HTR-8/SVneo (cell line): ENCODE results near the gene DHRS1.
A peak's percentile ranks its signal among the peaks of the same experiment; 100 is the strongest.

Experiments used
- DNase-seq: peaks from one replicate; pipeline ENCODE4 v3.0.0; 2011; ENCODE audit warnings: low spot score, mixed read lengths; ENCODE audit not compliant: insufficient read length
- FAIRE-seq: peaks from 2 replicates; lab custom pipeline; 2011; peaks lifted over from hg19 to GRCh38; lab: Jason Lieb, UNC

DHRS1 gene

DNA sequence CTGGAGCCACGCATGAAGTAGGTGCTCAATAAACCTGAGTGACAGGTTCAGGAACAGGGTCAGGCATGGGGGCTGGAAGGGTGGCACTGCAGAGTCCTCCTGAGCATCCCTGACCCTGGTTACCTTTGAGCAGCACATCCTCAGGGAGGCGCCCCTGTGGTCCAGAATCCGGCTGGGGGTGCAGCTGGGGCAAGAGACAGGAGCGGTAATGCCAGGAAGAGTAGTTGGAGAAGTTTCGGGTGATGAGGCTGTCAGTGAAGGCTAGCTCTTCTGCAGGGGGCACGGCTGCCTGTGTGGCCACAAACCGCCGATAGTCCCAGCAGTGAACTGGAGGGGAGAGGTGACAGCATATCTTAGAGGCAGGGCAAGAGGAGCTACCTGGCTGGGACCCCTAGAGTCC, 30.2 kb downstream of the DHRS1 start:
- FAIRE-seq, result no peak

DNA sequence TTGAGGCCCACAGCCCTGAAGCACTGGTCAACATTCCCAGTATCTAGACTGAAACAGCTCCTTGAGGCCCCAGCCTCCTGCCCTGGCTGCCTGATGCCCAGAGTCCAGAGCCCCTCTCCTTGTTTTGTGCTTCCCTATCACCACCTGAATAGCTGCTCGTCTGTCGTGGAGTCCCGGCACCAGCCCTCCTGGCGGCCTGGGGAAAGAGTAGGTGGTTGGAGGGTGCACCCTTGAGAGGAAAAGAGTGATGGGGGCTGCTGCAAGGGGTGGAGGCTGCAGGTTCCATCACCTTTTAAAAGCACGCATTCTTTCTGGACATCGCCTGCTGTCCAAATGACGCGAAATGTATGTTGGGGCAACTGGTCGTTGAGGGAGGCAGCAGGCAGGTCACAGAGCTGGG, 31.4 kb downstream of the DHRS1 start:
- FAIRE-seq, result no peak

More for the DNA sequence above, 30.2 kb downstream of the DHRS1 start:
- no peak for DNase-seq

DNA sequence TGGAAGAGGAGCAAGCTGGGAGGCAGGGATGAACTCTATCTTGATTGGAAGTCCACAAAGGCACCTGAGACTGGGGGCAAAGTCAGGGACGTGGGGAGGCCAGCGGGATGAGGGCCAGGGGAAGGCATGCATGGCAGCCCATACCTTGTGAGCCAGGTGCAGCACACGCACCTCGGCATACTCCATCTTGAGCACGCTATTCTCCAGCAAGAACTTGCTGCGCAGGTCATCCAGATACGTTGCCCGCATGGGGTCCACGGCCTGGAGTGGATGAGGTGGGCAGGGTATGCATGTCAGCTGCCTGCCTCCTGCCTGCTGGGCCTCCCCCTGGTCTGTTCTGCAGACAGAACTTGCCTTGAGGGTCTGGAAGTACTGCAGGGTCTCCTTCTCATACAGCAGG, 32.1 kb downstream of the DHRS1 start:
- DNase-seq, result no peak
- FAIRE-seq, result no peak

More for the DNA sequence above, 31.4 kb downstream of the DHRS1 start:
- no peak for DNase-seq

DNA sequence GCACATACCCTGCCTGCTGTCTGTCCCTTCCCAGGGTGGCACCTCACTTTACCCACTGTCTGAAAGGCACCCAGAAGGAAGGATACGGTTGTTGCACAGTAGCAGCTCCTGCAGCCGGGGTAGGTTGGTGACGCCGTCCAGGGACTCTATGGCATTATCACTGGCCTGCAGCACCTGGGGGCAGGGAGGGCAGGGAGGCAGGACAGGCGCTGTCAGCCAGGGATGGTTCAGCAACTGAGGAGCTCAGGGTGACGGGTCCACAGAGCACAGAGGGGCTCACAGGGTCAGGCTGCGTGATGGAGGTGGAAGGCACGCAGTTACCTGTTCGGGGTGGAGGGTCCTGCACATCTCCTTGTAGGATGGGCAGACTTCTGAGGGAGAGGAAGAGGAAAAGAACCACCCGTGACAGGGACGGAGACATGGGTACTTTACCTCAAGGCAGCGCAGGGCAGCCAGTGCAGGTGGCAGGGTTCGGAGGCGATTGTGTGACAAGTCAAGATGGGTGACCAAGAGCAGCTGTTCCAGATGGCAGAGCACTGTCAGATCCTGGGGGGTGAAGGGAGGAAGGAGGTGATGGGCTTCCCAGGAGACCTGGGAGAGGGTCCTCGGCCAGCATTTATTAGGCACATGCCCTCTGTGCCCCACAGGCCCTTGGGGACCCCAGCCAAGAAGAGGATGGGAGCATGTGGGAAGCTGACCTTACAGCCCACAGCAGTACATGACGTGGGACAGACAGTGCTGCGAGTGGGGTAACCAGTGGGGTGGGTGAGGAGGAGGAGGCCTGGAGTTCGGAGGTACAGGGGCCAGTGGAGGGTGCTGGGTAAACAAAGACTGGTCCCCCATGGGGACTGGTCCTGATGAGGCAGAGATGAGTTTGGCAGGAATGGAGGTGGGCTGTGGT, 33.0 kb downstream of the DHRS1 start:
- no peak for FAIRE-seq

DNA sequence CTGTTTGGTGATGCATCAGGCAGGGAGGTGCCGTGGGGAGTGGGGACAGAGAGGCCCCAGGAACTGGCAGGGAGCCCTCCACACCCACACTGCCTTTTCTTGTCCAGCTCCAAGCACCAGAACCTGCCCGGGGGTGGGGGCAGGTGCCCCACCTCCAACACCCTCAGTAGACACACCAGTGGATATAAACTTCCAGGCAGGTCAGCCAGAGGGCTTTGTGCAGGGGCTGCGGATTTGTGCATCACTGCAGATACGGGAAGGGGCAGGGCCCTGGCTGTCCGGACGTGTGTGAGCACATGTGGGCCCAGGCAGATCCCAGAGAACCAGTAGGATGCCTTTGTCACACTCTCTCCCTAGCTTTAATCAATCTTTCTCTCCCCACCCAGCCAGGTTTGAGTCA, 35.3 kb downstream of the DHRS1 start:
- FAIRE-seq (no peak), DNase-seq (no peak)

More for the DNA sequence above, 33.0 kb downstream of the DHRS1 start:
- no peak for DNase-seq

DNA sequence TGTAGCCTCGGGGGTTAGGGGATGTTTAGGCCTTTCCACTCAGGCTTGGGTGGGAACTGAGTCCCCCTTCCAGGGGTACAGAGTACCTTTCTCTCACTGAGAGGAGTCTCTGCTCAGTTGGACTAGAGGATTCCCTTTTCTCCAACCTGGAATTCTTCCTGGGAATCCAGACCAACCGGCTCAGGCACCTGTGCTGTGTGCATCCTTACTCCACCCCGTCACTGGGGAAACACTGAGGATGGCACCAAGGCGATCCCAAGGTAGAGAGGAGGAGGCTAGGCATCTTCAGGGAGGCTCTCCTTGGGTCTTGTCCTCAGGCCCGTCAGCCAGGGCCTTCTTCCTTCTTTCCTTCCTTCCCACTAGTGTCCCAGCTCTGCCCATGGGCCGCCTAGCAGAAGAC, 35.7 kb downstream of the DHRS1 start:
- no peak for FAIRE-seq
- no peak for DNase-seq

DNA sequence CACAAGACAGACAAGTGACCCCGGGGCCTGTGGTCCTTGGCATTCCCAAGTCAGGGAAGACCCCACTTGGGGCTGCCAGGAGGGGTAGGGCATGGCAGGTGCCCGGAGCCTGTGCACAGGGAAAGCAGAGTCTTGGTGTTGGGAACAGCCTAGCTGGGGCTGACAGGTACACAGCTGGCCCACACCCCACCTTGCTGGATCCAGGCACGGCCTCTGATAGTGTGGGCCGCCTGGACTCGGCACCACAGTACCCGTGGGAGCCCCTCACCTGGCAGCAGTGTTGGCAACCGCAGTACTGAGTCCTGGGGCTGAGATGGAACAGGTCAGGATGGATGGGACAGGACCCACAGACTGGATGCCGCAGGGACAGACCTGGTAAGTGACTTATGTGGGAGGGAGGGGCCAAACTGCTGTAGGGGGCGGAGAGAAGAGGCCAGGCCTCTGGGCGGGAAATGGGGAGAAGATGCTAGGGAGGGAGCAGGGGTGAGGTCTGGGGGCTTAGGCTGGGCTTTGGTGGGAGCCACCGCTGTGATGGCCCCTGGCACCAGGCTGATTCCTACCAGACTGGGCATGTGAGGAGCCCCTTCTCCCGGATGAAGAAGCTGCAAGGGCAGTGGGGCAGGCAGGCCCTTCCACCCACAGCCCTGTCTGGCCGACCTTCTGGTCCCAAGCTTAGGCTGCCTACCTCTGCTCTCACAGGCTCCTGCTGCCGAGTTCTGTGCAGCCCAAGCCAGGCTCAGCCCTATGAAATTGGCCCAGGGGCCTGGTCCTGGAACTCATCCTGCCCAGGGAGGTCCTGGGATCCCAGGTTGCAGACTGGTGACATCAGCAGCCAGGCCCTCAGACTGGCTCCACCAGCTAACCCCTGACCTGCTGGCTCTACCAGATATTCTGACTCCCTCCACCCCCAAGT, 36.5 kb downstream of the DHRS1 start, which contains the start of gene TGM1:
TSS of gene TGM1 (minus strand) at position 357 of the 913 bp plus-strand sequence. CDS start 825 bp downstream, outside the sequence.
- FAIRE-seq (no peak), DNase-seq (no peak)

DNA sequence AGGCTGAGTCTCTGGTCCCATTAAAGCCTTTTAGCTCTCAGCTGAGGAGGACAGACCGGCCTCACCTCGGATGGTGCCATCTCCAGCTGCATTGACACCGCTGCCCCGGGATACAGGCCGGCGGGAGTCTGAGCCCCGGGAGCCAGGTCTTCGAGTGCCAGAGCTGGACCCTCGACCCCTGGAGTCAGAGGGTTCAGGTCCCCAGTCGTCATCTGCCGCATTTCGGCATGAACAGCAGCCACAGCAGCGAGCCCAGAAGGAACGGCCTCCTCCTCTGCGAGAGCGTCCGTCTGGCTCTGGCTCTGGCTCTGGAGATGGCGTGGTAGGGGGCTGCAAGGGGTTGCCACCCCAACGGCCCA, 37.6 kb downstream of the DHRS1 start:
- no peak for FAIRE-seq
- no peak for DNase-seq

DNA sequence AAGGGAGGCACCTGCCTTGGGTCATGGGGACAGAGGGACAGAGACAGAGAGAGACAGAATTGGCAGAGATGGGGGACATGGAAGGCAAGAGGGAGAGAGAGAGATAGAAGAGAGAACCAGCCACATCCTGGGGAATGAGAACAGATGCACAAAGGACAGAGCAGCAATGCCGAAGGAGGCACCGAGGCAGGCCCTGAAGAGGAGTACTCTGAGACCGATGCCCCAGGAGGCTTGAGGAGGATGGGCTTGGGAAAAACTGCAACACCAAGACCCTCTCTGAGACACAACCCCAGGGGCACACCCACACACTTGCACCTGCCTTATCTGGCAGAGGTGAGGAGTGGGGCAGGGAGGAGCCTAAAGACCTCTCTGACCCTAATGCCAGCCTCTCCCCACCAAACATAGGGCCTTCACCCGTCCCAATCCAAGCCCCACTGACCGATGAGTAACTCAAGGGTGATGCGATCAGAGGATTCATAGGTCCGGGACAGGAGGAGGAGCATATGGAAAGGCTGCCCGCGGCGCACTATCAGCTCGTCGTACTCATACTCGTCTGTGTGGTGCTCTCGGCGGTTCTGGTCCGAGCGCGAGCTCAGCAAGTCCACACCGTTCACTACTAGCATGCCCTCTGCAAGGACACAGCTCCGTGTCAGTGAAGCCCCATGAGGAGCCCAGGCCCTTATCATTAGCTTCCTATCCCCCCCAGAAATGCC, 38.2 kb downstream of the DHRS1 start:
- no peak for FAIRE-seq
- no peak for DNase-seq

DNA sequence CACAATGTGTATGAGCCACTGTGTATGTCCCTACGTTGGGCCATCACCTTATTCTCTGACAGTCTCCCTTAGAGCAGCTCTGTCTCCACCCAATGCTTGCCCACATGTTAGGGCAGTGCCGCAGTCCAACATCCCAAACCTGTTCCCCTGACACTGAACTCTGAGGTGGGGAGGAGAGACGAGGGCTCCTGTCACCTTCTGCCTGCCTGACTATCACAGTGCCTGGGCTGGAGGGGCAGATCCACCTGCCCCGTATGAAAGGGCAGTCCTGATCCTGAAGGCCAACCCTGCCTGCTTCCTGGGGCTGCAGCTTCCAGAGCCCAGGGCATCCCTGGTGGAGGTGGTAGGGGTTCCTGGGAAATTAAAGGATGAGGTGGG, 38.8 kb downstream of the DHRS1 start:
- FAIRE-seq (no peak), DNase-seq (no peak)

DNA sequence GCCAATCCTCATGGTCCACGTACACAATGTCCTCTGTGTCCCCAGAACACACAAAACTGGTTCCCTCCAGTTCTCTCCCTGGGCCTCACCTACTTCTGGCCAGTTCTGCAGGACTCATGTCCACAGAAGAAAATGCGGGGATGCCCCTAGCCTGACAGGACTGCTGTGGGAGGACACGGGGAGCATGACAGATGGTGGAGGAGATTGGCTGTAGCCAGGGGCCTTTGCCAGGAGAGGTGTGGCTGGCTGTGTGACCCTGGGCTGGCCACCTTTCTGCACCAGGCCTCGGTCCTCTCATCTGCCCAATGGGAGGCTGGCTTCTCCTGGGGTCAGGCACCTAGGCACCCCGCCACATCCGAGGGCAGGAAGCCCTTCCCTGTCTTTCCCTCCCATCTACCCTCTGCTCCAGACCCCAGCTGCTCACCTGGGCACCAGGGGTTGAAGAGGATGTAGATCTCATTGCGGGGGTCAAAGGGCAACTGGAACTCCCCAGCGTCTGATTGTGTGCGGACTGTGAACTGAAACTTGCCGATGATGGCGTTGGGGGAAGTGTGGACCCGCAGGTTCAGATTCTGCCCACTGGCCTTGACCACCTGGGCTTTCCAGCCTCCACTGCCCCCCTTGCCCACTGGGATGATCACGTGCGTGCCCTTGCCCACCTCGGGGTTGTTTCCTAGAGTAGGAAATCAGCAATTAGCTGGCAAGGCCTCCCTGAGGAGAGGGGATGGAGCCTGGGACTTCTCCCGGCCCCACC, 39.4 kb downstream of the DHRS1 start:
- no peak for FAIRE-seq
- no peak for DNase-seq

DNA sequence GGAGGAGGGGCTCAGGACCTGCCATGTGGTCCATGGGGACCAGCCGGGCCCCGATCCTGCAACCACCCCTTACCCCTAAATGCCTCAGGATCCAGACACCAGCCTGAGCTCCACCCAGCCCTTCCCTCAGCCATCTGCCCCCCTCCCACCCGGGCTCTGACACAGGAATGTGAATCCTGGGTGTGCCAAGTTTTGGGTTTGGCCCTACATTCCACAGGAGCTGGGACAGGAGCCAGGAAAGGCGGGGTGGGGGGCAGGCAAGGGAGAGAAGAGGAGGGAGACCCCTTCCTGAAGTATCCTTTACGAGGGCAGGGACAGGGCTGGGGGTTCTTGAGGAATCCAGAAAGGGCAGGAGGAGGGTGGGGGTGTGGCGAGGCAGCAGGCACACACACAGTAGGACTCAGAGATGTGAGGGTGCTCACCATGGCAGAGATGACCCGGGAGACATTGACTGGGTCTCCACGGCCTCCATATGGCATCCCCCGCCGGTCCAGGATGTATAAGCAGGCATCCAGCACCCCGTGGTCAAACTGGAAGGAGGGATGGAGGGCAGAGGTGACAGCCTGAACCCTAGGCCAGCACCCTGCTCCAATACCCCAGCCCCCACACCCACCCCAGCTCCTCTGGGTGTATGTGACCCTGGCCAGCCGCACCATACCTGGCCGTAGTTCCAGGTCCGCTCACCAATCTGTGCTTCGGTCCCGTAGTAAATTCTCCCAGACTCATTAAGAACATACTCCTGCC, 40.1 kb downstream of the DHRS1 start:
- no peak for FAIRE-seq
- DNase-seq, result peak; percentile 19

DNA sequence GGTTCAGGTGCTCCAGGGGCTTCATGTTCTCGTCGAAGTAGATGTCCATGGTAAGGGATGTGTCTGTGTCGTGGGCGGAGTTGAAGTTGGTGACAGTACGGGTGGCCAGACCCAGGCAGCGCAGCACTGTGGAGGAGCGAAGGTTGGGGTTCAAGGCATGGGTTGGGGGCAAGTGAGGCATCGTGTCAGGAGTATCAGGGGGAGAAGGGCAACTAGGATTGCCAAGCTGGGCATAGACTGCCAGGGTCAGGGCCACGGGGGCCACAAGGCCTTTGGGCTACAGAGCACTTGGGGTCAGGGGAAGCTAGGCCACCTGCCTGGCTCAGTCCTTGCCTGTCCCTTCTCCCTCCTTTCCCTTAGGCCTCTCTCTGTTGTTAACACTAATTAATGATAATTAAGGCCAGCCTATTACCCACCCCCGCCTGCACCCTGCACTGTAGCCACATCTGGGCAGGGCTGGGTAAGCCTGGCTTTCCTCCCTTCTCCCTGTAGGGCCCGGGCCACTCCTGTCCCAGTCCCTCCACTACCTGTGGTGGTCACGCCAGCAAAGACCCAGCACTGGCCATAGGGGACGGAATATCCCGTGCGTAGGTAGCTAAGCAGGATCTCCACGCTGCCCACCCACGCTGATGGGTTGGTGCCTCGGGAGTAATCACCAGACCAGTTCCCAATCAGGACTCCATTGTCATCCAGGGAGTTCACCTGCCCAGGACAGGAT, 40.9 kb downstream of the DHRS1 start:
- FAIRE-seq (no peak), DNase-seq (no peak)

DNA sequence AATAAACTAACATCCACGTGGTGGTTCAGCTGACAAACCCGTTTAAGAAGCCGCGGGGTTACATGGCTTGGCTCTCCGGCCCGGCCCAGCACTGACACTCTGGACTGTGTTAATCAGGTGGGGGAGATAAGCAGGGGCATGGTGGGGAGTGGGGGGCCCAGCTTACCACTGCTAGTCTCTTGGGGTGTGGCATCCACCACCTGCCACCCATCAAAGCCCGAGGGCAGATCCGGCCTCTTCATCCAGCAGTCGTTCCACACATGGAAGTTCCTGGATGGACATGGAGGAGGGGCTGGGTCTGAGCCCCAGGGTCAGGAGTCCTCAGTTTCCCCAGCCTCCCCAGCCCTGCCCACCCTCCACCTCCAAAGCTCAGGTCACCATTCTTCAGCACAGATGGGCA, 41.5 kb downstream of the DHRS1 start:
- FAIRE-seq, result no peak
- no peak for DNase-seq

DNA sequence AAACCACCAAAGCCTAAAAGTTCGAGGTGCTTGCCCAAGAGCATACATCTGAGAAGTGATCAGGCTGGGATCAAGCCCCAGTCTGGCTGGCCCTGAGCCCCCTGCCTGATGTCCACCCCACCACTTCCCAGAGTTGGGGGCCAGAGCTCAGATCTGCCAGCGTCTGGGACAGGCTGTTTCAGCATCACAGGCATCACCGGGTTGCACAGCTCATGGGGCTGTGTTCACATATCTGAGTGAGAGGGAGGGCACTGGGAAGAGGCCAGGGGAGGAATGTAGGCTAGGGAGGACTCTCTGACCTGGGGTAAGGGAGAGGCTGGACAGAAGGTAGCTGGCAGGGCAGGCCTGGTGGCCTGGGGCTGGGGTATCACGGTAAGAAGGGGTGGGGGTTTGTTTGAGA, 42.6 kb downstream of the DHRS1 start:
- DNase-seq (no peak), FAIRE-seq (no peak)

DNA sequence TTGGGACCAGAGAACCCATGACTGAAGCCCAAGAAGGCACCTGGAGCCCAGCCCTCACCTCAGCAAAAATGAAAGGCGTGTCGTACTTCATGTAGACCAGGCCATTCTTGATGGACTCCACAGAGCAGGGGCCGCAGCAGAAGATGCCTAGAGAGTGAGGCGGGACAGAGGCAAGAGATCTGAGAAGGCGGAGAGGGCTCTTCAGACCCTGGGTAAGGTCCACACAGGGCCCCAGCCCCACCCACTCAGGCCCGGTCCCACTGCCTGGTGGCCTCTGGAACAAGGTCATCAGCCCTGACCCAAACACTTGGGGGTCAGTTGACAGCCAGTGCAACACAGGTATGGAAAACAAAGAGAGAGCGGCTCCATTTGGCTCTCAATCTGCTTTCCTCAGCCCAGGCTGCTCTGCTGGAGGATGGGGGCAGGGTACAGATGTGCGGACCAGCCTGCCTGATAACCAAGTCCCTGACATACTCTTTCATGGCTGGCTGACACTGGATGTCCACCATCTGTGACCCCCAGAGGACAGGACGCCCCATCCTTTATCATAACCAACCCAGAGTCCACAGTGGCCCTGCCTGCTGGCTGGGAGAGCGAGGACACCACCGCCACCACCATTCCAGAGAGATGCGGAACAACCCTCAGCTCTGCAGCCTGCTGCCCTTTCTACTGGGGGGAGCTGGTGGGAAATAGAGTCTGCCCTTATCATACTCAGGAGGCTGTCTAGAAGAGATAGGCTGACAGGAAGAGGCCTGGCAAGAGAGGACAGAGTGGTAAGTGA, 43.5 kb downstream of the DHRS1 start:
- FAIRE-seq, result no peak
- no peak for DNase-seq

DNA sequence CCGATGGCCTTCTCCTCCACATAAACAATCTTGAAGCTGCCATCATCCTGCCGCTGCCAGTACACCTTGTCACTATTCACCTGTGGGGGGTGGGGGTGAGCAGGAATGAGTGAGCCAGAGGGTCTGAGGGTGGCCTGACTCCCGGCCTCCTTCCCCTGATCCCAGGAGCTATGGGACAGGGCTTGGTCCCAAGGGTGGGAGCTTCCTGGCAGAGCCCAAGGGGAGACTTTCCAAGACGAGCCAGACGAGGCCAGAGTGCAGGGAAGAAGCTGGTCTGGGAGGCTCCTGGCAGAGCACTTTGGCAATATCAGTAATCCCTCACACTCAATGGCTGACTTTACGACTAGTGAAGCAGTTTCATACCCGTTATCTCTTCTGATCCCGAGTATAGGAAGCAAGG, 44.1 kb downstream of the DHRS1 start:
- DNase-seq (no peak), FAIRE-seq (no peak)
